Measurements from ENCODE around the gene PRICKLE3. TPM values are rescaled to one million over a fixed set of nuclear protein-coding genes. Genes with fewer than 3 reads are reported as not detected.

Gene PRICKLE3
- total RNA-seq, 4 donors from 2014 or later: 18.8 to 58.9 (median 33.4) TPM

DNA sequence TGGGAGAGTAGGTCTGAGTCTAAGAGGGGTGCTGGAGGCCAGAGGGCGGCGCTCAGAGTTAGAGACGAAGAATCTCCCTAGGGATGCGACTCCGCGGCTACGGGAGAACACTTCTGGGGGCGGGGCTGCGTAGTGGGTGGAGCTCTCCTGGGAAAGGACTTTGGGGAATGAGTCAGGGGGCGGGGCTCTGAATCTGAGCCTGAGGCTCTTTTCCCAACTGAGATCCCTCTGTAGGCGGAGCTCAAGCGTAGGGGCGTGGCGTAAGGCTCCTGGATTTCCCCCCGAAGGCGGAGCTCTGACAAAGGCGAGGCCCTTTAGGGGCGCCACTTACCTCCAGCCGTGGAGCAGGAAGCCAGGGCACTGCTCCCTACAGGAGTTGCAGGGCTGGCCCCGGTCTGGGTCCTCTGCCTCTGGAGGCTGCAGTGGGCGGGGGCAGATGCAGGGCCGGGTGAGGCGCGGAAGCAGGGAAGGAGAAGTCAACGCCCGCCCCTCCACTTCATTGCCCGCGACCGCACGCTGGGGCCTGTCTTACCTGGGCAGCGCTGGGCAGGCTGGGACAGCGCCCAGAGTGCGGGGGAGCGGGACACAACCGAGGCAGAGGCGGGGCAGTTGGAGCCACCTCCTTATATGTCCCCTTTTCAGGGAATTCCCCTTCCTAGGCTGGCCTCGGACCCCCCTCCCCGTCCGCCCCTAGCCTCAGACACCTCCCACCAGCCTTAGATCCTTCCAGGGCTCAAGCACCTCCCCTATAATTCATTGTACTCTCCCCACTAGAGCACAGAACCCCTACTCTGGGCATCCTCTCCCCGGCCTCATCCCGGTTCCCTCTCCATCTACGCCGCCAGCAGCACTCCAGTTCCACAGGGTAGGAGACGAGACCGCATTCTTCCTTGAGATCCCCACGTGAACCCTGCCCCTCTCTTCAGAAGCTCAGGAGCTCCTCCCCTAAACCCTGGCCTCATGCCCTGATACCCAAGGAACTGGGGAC lies 1.6 kb downstream of the PRICKLE3 start:
- DNase-seq (ENCODE audit: low spot score in 2 of 2): peak; percentile 91 to 98
- H3K4me3 ChIP-seq (ENCODE audit: low read depth, poor library complexity, severe bottlenecking): no peak overlapping the region
- no peak for TF ChIP-seq POLR2A (IDR thresholded peaks at IDR 0.05)
- no peak for TF ChIP-seq CTCF (IDR thresholded peaks at IDR 0.05)
- WGBS, 2 donors: 2 to 37% methylated on average over 27 to 46 of the region's 46 CpGs
- intact Hi-C loops (cut with DNase I; ENCODE audit: low total_unique reads): no loop called here

DNA sequence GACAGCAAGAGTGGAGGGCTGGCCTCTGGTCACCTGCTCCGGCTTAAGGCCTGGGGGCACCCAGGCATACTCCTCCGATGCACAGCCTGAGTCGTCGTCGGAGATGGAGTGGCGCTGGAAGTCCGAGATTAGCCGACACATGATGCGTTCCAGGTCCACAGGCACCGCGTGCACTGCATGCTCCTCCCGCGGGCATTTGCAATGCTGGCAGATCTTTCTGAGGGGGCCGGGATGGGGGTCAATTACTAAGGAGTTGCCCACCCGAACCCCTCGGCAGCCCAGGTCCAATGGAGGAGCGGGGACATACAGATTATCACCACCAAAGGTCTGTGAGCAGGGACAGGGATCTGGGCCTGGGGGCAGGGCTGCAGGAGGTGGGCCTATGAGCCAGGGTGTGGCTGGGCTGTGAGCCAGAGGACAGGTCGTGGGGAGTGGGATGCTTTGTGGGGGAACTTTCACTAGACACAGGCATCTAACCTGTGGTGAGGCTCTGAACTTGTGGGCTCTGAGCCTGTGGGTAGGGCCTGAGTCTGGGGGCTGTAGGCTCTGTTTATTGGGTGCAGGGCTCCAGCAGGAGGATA lies 2.4 kb downstream of the PRICKLE3 start:
- no peak overlapping the region for H3K4me3 ChIP-seq (ENCODE audit: low read depth, poor library complexity, severe bottlenecking)
- DNase-seq (ENCODE audit: low spot score in 2 of 2): no peak
- 63 to 74% methylated on average over 13 to 16 of the region's 18 CpGs for WGBS, 2 donors
- intact Hi-C loops (cut with DNase I; ENCODE audit: low total_unique reads): no loop called here
- TF ChIP-seq POLR2A (IDR thresholded peaks at IDR 0.05): no peak

DNA sequence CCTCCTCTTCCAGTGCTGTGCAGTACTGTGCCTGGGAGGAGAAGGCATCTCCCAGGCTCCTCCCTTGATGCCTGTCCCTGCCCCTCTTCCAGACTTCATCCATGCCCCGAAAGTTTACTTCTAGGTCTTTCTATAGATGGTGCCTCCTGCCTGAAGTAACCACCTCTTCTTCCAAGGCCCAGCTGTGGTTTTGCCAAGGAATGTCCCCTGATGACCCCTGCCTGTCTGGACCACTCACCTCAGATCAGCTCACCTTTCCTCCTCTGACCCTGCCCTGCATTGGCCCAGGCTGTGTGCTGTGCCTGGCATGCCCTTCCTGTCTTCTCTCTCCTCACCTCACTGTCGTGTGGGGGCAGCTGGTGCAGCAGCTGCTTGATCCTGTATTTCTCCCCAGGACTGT lies 6.8 kb downstream of the PRICKLE3 start:
- intact Hi-C loops (cut with DNase I; ENCODE audit: low total_unique reads): no loop called here
- H3K4me3 ChIP-seq (ENCODE audit: low read depth, poor library complexity, severe bottlenecking): no peak overlapping the region
- DNase-seq (ENCODE audit: low spot score in 2 of 2): no peak
- 44 to 80% methylated on average over 1 to 2 of the region's 2 CpGs for WGBS, 2 donors
- no peak for TF ChIP-seq CTCF (IDR thresholded peaks at IDR 0.05)
- TF ChIP-seq POLR2A (IDR thresholded peaks at IDR 0.05): no peak

DNA sequence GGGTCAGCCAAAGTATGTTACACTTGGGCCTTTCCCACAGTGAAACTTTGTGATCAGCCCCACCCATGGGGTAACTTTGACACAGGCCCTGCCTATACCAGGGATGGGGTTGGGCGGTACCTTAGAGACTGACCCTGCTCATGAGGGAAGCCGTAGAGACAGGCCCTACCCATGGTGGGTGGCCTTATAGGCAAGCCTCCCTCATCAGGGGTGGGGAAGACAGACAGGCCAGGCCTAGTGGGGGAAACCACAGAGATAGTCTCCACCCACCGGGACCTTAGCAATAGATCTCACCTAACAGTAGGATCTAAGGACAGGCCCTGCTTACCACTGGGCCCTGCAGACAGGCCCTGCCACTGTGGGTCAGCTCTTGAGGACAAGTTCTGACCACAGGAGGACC lies 7.6 kb downstream of the PRICKLE3 start:
- WGBS, 2 donors: 86% methylated on average over 3 of the region's 3 CpGs; no CpG with 5 or more reads in 1 of the 2 donors
- intact Hi-C loops (cut with DNase I; ENCODE audit: low total_unique reads): no loop called here
- H3K4me3 ChIP-seq (ENCODE audit: low read depth, poor library complexity, severe bottlenecking): no peak overlapping the region
- no peak for DNase-seq (ENCODE audit: low spot score in 2 of 2)
- TF ChIP-seq POLR2A (IDR thresholded peaks at IDR 0.05) (no peak), CTCF (IDR thresholded peaks at IDR 0.05) (no peak)

DNA sequence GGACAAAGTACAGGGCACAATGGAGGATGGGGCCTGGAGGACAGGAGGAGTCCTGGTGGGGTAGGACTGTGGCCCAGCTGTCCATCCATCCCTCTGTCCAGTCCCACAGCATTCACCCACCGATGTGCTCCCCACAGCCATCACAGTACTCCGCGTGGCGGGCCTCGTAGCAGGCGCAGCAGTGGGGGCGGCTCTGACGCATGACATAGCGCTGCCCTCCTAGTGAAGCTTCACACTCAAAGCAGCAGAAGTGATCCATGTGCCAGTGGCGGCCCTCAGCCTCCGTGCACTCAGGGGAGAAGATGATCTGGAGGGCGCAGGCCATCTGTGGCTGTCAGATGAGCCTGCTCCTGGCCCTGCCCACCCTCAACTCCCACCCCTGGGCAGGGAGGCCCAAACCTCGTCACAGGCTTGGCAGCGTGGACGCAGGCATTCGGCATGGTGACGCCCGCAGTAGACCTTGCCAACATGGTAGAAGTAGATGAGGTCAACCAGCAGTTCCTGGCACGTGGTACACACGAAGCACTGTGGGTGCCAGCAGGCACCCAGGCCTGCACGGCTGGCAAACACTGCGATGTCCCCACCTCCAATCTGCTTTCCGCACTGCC lies 8.2 kb downstream of the PRICKLE3 start:
- DNase-seq (ENCODE audit: low spot score in 2 of 2): no peak
- intact Hi-C loops (cut with DNase I; ENCODE audit: low total_unique reads): no loop called here
- 81 to 86% methylated on average over 11 to 18 of the region's 23 CpGs for WGBS, 2 donors
- TF ChIP-seq CTCF (IDR thresholded peaks at IDR 0.05) (no peak), POLR2A (IDR thresholded peaks at IDR 0.05) (no peak)
- no peak overlapping the region for H3K4me3 ChIP-seq (ENCODE audit: low read depth, poor library complexity, severe bottlenecking)

GRCh38 chrX:49177338-49177833 lies 8.8 kb downstream of the PRICKLE3 start:
- no peak for TF ChIP-seq CTCF (IDR thresholded peaks at IDR 0.05)
- 62 to 70% methylated on average over 2 to 4 of the region's 4 CpGs for WGBS, 2 donors
- H3K4me3 ChIP-seq (ENCODE audit: low read depth, poor library complexity, severe bottlenecking): no peak overlapping the region
- intact Hi-C loops (cut with DNase I; ENCODE audit: low total_unique reads): no loop called here
- DNase-seq (ENCODE audit: low spot score in 2 of 2): no peak
